ENCODE results near the gene SYNJ2.

SYNJ2 gene

GRCh38 chr6:157994125-157994795, 12.6 kb downstream of the SYNJ2 start:
- FAIRE-seq (no peak), DNase-seq (ENCODE audit: insufficient read length, low spot score) (no peak)
- TF ChIP-seq POLR2A (IDR thresholded peaks at IDR 0.05; ENCODE audit: low read depth, low read length) = no peak

DNA sequence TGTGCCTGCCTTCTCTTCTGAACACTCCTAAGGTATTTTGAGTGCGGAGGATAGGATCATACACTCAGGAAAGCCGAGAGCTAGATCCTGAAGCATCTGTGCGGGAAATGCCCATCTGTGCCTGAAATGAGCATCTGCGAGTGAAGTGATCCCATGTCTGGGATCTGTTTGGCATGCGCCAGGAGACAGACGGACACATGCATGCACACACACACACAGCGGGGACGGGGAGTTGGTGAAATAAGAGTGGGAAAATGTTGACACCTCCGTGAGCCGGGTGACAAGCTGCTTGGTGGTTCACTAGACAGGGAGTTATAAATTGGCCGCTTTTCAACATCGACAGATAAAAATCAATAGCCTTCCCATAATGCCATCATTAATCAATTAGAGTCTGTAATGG, 13.8 kb downstream of the SYNJ2 start:
- FAIRE-seq (no peak), DNase-seq (ENCODE audit: insufficient read length, low spot score) (no peak)
- no peak for TF ChIP-seq POLR2A (IDR thresholded peaks at IDR 0.05; ENCODE audit: low read depth, low read length)

GRCh38 chr6:157996201-157996712, 14.6 kb downstream of the SYNJ2 start:
- TF ChIP-seq POLR2A (IDR thresholded peaks at IDR 0.05; ENCODE audit: low read depth, low read length) = no peak
- DNase-seq (ENCODE audit: insufficient read length, low spot score) (no peak), FAIRE-seq (no peak)

GRCh38 chr6:157996918-157997702, 15.4 kb downstream of the SYNJ2 start:
- no peak for TF ChIP-seq POLR2A (IDR thresholded peaks at IDR 0.05; ENCODE audit: low read depth, low read length)
- no peak for FAIRE-seq
- DNase-seq (ENCODE audit: insufficient read length, low spot score) = no peak

DNA sequence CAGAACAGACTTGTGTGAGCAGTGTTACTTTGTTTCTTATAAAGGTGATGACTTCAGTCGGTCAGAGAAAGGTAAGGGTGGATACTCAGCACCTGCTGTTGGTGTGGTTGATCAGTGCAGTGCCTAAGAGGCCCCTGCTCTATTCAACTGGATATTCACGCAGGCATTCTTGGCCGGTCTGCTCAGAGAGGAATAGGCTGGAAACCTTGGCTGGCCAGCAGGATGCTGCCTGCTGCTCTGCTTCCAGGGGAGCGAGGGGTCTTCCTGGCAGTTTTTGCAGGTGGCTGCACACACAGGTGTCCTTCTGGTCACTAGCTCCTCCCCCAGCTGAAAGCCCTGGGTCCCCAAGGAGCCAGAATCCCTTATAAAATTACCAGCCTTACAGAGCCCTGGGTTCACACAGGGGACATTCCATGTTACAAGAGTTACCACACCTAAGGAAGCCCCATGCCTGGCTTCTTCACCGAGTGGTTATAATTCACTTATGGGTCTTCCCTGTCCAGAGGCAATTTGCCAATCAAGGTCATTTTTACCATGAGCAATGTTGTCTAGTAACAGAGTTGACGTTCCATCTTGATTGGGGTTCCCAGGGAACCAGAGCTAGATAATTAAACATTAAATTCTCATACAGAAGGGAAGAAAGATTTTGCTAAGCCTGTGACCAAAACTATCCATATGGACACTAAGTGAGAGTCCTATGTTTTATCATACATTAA, 16.4 kb downstream of the SYNJ2 start:
- no peak for FAIRE-seq
- DNase-seq (ENCODE audit: insufficient read length, low spot score) = no peak
- no peak for TF ChIP-seq POLR2A (IDR thresholded peaks at IDR 0.05; ENCODE audit: low read depth, low read length)

DNA sequence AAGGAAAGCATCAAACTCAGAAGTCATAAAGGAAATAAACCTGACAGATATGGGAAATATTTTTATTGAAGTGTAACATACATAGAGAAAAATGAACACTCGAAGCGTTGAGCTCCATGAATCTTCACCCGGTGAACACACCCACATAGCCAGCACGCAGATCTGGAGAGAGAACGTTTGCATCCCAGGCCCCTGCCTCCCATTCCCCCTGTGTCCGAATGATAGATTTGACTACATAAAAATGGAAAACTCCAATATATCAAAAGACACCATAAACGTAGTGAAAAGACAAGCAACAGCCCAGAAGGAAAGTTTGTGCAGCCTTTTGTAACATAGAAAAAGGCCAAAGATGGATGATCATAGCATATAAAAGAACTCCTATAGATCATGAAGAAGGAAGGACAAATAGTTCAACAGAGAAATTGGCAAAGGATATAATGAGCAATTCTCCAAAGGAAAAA, 17.1 kb downstream of the SYNJ2 start:
- no peak for DNase-seq (ENCODE audit: insufficient read length, low spot score)
- no peak for TF ChIP-seq POLR2A (IDR thresholded peaks at IDR 0.05; ENCODE audit: low read depth, low read length)

DNA sequence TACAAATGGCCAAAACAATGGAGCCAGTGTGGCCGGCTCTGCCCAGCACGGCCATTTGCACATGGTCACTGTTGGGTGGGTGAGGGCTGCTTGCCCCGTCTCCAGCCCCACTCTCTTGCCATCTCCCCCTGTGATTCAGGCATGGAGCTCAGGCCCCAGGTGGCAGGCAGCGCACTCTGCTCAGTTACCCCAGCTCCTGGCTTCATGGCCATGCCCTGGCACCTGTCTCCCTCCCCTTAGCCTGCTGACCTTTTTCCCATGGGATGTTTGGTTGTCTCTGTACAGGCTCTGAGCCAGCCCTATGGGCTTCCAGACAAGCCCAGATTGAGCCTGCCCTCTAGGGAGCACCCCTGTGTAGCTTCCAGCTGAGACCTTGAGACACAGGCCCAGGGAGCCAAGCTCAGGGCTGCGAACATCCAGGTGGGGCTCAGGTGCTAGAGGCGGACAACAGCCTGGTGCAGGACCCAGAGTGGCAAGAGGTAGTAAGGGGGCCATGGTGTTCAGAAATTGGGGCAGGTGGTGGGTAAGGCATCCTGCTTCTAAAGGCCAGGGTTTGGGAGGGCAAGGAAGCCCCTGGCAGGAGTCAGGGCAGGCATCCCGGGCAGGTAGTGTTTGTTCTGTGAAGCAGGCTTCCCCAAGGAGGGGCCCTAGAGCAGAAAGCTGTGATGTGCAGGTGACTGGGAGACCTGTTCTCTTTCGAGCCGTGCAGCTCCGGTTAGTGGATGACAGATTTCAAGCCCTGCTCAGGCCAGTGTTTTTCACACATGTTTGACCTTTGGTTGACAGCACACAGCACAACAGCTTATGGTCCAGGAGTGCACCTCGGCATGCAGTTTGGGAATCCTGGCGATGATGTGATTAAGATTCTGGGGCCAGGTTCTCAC, 17.7 kb downstream of the SYNJ2 start:
- no peak for TF ChIP-seq POLR2A (IDR thresholded peaks at IDR 0.05; ENCODE audit: low read depth, low read length)
- DNase-seq (ENCODE audit: insufficient read length, low spot score) (no peak), FAIRE-seq (no peak)

More for the DNA sequence above, 17.1 kb downstream of the SYNJ2 start:
- FAIRE-seq = no peak

- TF ChIP-seq POLR2A (IDR thresholded peaks at IDR 0.05; ENCODE audit: low read depth, low read length) = no peak
- DNase-seq (ENCODE audit: insufficient read length, low spot score) (no peak), FAIRE-seq (no peak)
Measured at GRCh38 chr6:158000530-158001307, 19.1 kb downstream of the SYNJ2 start.

DNA sequence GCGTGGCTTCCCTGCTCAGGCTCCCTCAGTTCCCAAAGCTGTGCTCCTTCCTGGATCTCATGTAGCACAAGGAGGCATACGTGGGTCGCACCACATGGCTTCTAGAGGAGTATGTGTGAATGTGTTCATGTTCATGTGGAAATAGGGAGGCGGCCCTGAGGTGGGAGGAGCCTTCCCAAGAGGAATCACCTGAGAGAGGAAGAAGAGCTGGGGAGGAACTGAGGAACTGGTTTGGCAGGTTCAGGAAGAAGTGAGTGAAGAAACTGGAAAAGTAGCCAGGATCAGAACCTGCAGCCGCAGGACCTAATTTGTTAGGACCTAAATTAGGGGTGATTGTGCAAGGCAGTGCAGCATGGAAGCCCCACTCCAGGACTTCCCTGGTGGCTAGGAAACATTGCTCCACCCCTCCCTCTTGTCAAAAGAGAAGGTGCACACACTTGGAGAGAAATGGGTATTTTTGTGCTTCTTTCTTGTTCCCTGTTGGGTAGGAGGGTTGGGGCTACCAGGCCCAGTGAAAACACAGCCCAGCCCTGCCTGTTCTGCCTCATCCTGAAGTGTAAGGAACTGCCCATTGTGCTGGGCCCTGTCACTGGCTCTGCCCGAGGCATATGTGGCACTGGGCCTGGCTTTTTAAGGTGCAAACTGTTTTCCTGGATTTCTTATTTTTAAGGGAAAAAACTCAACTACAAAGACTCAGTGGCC, 20.7 kb downstream of the SYNJ2 start:
- no peak for DNase-seq (ENCODE audit: insufficient read length, low spot score)
- TF ChIP-seq POLR2A (IDR thresholded peaks at IDR 0.05; ENCODE audit: low read depth, low read length) = no peak
- FAIRE-seq = no peak

DNA sequence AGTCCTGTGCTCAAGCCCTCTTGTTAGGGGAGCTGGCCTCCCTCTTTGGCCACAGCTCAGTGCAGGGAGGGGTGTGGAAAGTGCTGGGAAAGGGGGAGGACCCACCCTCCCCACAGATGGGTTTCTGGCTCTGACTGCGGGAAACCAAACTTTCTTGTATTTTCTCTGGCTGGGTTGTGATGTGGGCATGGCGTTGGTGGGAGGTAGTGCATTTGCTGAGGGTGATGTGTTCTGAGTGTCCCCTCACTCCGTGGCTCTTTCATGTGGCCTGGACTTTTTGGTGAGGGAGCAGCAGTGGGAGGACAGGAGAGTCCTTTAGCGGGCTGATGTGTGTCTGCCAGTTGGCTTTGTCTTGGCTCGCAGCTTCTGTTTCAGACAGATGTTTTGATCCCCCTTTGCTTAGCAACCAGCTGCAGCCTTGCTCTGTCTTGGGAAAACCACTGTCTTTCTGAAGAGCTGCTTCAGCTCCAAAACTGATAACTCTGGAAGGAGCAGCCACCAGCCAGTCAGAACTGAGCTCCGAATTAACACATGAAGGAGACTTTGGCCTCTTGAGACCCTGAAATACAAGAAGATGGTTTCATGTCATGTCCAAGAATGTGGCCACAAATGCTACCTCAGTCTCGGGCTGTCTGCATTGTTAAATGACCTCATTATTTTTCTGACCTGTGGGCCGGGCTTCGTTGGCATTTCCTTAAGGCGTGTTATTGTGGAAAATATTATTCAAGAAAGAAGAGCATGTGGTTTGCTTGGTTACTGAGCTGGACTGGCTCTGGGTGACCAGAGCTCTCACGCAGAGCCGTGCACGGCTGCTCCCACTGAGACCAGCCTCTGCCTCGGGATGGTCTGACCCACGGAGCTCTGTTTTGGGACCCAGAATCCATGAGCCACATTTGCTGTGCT, 21.5 kb downstream of the SYNJ2 start:
- no peak for TF ChIP-seq POLR2A (IDR thresholded peaks at IDR 0.05; ENCODE audit: low read depth, low read length)
- DNase-seq (ENCODE audit: insufficient read length, low spot score) (no peak), FAIRE-seq (no peak)

Data from H54 (cell line).